Spleen (tissue), 11 donors: ENCODE data around the gene CASP10. TPM values are rescaled to one million over a fixed set of nuclear protein-coding genes. Genes with fewer than 3 reads are reported as not detected.

Source experiments
- DNase-seq: peaks from one replicate; pipeline ENCODE4 v3.0.0-alpha.2; 2020
- H3K27ac ChIP-seq, 8 donors: fragments of 200-600 bp; sonication (generic) in 7 of 8; 1 replicate in 4 of 8; 2 replicates in 4 of 8; pipeline versions ENCODE4 v1.5.0 to v1.8.0; 2016 to 2021; ENCODE audit warnings: inconsistent platforms in 4 of 8, mild to moderate bottlenecking in 4 of 8, moderate library complexity in 1 of 8
- H3K27me3 ChIP-seq, 7 donors: fragments of 200-600 bp; sonication (generic) in 6 of 7; replicated peaks in 1 of 7; 1 replicate in 4 of 7; 2 replicates in 3 of 7; pipeline versions ENCODE4 v1.5.0 to v1.8.0; 2016 to 2021; ENCODE audit warnings: inconsistent platforms in 3 of 7, mild to moderate bottlenecking in 1 of 7
- H3K36me3 ChIP-seq, 6 donors: fragments of 200-600 bp; sonication (generic) in 5 of 6; 1 replicate in 4 of 6; 2 replicates in 2 of 6; pipeline versions ENCODE4 v1.5.0 to v1.8.0; 2016 to 2021; ENCODE audit warnings: inconsistent platforms in 2 of 6
- H3K4me1 ChIP-seq, 6 donors: fragments of 200-600 bp; sonication (generic) in 5 of 6; 1 replicate in 3 of 6; 2 replicates in 3 of 6; pipeline versions ENCODE4 v1.5.0 to v1.8.0; 2016 to 2021; ENCODE audit warnings: inconsistent platforms in 3 of 6
- H3K4me3 ChIP-seq, 8 donors: fragments of 200-600 bp; sonication (generic) in 7 of 8; 1 replicate in 4 of 8; 2 replicates in 4 of 8; pipeline versions ENCODE4 v1.5.0 to v1.8.0; 2016 to 2021; ENCODE audit warnings: inconsistent platforms in 4 of 8, mild to moderate bottlenecking in 4 of 8, moderate library complexity in 2 of 8
- H3K9me3 ChIP-seq, 8 donors: fragments of 200-600 bp; sonication (generic) in 7 of 8; 1 replicate in 4 of 8; 2 replicates in 4 of 8; pipeline versions ENCODE4 v1.5.0 to v1.8.0; 2016 to 2021; ENCODE audit warnings: inconsistent platforms in 4 of 8
- POLR2A ChIP-seq, 3 donors: fragments of 450-650 bp; IDR thresholded peaks; one replicate each; pipeline ENCODE4 v1.5.1; 2017; ENCODE audit warnings: antibody characterized with exemption in 3 of 3, mild to moderate bottlenecking in 1 of 3
- POLR2AphosphoS5 ChIP-seq, 3 donors: sonication (generic); formaldehyde crosslinking; IDR thresholded peaks; one replicate each; pipeline ENCODE4 v1.5.1; 2017; ENCODE audit warnings: antibody characterized with exemption in 3 of 3
- WGBS, 5 donors: extraction: QIAGEN DNeasy Blood & Tissue Kit in 3 of 5; methylation state at CpG; one replicate each; pipeline versions ENCODE4 v1.1.5 to v1.1.7; 2013 to 2018; 5-methylcytosine and 5-hydroxymethylcytosine counted together
- intact Hi-C: fragments of 100-400 bp; cut with DNase I; formaldehyde crosslinking; loops from one replicate; pipeline ENCODE4 v1.15.0; 2023; ENCODE audit warnings: low total_unique reads
- polyA plus RNA-seq, 3 donors: library from polyadenylated mRNA; stranded (reverse); fragments of 200-250 nt; gene quantifications; one replicate each; pipeline ENCODE4 v1.2.1, GENCODE V29; 2013
- total RNA-seq, 7 donors: library from RNA; depleted of rRNA in 3 of 7; stranded (reverse); fragments of >200 nt in 3 of 7; fragmentation: NEBNext Ultra II Directional in 4 of 7; extraction: Animal tissue kit (Norgen Biotek cat#: 25700) in 4 of 7; gene quantifications; one replicate each; pipeline versions ENCODE4 v1.1.0 to v1.2.1, GENCODE V29; 2016 to 2021
- TF ChIP-seq, protein P1 (sequence below), 11 experiments: fragments of 200-600 bp in 7 of 11; fragments of 450-650 bp in 4 of 11; sonication (generic) in 4 of 11; IDR thresholded peaks in 8 of 11; conservative IDR thresholded peaks in 3 of 11; 1 replicate in 7 of 11; 2 replicates in 4 of 11; pipeline versions ENCODE4 v1.4.0 to v1.8.0; 2016 to 2021; ENCODE audit warnings: antibody characterized with exemption in 11 of 11, inconsistent platforms in 4 of 11, mild to moderate bottlenecking in 1 of 11
- donor health status: healthy with polysubstance abuse.
- donor health status: DM: no; HTN: no; CAD: no; lungs with moderate emphysema.
- donor health status: DM: no; HTN: no; CAD: no.
- donor health status: Bipolar disorder and iron deficiency.
- donor health status: healthy.
- donor health status: DM: no; HTN: no; CAD: no.
- donor health status: DM: yes; HTN: yes; CAD: no.

CASP10 gene
- total and polyA plus RNA-seq, 10 donors: 5.6 to 75.6 (median 54.6) TPM

DNA sequence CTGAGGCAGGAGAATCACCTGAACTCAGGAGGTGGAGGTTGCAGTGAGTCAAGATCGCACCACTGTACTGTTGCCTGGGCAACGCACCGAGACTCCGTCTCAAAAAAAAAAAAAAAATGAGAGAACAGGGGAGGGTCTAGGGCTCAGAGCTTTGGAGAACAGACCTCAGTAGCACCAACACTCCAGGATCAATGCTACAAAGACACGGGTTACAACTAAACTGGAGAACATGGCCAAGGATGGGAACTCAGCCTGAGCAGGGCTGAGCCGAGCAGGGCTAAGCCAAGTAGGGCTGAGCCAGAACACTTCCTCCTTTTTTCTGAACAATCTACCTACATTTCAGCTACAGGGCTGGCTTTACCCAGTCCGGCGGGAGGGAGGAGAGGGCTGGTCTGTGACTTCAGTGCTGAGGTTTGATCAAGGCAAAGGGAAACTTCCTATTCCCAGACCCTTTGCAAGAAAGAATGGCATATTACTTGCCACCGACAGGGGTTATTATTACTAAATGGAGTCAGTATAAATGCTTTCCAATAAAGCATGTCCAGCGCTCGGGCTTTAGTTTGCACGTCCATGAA lies 74.5 kb downstream of the CASP10 start:
- DNase-seq: peak; percentile 89
- H3K4me1 ChIP-seq: peaks cover 28 to 100% (median 89%) of the 10 kb centered on the region in 6 donors
- H3K4me3 ChIP-seq: peak overlapping the region; percentile 34 to 72 (median 52)
- no peaks in the 10 kb centered on the region for H3K9me3 ChIP-seq
- intact Hi-C loops: loop anchor here (10.0 kb wide), 1 partner anchor 197 kb away; the partner anchor contains the start of genes STRADB and TRAK2
- peak in 1 of 3 donors; percentile 2 for TF ChIP-seq POLR2A (IDR thresholded peaks at IDR 0.05)
- TF ChIP-seq POLR2AphosphoS5 (IDR thresholded peaks at IDR 0.05): peak in 2 of 3 donors; percentile 21 to 22
- TF ChIP-seq, protein P1, sequence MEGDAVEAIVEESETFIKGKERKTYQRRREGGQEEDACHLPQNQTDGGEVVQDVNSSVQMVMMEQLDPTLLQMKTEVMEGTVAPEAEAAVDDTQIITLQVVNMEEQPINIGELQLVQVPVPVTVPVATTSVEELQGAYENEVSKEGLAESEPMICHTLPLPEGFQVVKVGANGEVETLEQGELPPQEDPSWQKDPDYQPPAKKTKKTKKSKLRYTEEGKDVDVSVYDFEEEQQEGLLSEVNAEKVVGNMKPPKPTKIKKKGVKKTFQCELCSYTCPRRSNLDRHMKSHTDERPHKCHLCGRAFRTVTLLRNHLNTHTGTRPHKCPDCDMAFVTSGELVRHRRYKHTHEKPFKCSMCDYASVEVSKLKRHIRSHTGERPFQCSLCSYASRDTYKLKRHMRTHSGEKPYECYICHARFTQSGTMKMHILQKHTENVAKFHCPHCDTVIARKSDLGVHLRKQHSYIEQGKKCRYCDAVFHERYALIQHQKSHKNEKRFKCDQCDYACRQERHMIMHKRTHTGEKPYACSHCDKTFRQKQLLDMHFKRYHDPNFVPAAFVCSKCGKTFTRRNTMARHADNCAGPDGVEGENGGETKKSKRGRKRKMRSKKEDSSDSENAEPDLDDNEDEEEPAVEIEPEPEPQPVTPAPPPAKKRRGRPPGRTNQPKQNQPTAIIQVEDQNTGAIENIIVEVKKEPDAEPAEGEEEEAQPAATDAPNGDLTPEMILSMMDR (IDR thresholded peaks at IDR 0.05 in 8 of 11, conservative IDR thresholded peaks at IDR 0.05 in 3 of 11): peak in 3 of 11 experiments; percentile 14 to 30 (median 16)
- H3K27me3 ChIP-seq: no peaks in the 10 kb centered on the region
- H3K27ac ChIP-seq: peak overlapping the region; percentile 79 to 97 (median 94)
- no peaks in the 10 kb centered on the region for H3K36me3 ChIP-seq
- 8 to 15% (median 12%) methylated on average over 12 of the region's 12 CpGs for WGBS, 5 donors

DNA sequence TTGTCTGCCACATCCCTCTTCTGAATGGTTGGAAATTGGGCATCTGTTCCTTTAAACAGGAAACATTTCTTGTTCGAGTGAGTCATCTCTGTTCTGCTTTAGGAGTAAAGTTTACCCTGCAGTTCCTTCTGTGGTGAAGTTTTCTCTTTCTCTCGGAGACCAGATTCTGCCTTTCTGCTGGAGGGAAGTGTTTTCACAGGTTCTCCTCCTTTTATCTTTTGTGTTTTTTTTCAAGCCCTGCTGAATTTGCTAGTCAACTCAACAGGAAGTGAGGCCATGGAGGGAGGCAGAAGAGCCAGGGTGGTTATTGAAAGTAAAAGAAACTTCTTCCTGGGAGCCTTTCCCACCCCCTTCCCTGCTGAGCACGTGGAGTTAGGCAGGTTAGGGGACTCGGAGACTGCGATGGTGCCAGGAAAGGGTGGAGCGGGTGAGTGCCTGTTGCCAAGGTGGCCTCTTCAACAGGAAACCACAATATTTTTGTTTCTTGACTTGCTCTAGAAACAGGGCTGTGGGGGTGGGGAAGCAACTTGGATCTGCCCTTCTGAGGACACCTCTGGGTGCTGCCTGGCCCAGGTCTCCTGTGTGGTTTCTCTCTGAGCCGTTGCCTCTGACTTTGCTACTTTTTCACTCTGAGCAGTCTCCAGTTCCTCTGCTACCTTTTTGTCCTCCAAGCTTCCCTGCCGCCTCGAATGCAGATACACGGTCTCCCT lies 75.2 kb downstream of the CASP10 start:
- intact Hi-C loops: loop anchor here (10.0 kb wide), 1 partner anchor 197 kb away; the partner anchor contains the start of genes STRADB and TRAK2
- Histone ChIP-seq H3K27ac (peak overlapping the region; percentile 79 to 97 (median 94)), H3K4me1 (peaks cover 33 to 100% (median 89%) of the 10 kb centered on the region in 6 donors), H3K36me3 (no peaks in the 10 kb centered on the region), H3K9me3 (no peaks in the 10 kb centered on the region), H3K4me3 (peak overlapping the region; percentile 34 to 72 (median 52)), H3K27me3 (no peaks in the 10 kb centered on the region)
- WGBS, 5 donors: 0 to 1% (median 0%) methylated on average over 10 of the region's 10 CpGs
- peak; percentile 94 for DNase-seq
- TF ChIP-seq POLR2AphosphoS5 (IDR thresholded peaks at IDR 0.05): peak in 2 of 3 donors; percentile 80 to 83
- TF ChIP-seq, protein P1 (IDR thresholded peaks at IDR 0.05 in 8 of 11, conservative IDR thresholded peaks at IDR 0.05 in 3 of 11): peak in 2 of 11 experiments; percentile 2 to 28
- TF ChIP-seq POLR2A (IDR thresholded peaks at IDR 0.05): peak in 1 of 3 donors; percentile 1

DNA sequence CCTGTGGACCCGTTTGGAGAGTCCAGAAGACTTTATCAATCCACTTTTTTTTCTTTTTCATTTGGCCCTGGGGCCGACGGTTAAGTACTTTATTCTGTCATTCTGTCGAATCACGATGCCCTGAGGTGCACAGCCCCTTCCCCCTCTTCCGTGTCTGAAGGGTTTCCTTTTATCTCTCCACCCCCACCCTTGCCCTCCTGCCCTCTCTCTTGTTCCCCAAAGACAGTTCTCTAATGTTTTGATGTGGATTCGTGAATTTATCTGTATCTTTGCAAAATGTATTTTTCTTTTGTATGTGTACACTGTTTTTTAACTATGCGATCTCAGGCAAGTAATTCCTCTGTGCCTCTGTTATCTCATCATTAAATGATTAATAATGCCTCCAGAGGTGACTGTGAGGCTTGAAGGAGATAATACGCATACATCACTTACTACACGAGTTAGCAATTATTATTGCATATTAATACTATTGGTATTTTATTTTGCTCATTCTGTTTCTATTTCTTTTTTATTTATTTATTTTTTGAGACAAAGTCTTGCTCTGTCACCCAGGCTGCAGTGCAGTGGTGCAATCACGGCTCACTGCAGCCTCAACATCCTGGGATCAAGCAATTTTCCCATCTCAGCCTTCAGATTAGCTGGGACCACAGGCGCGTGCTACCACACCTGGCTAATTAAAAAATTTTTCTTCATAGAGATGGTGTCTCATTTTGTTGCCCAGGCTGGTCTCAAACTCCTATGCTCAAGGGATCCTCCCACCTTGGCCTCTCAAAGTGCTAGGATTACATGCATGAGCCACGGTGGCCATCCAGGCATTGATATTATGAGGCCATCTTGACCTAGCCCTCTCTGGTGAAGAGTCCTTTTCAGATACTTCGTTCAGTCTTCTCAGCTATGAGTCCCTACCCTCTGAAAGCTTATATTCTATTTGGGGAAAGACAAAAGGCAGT lies 76.0 kb downstream of the CASP10 start:
- WGBS, 5 donors: 23 to 28% (median 25%) methylated on average over 15 of the region's 15 CpGs

More for the DNA sequence above, 76.0 kb downstream of the CASP10 start:
- peak overlapping the region; percentile 79 to 97 (median 94) for H3K27ac ChIP-seq
- H3K4me3 ChIP-seq: peak overlapping the region; percentile 34 to 72 (median 52)
- intact Hi-C loops: loop anchor here (10.0 kb wide), 1 partner anchor 196 kb away; the partner anchor contains the start of genes STRADB and TRAK2
- H3K36me3 ChIP-seq: no peaks in the 10 kb centered on the region
- H3K9me3 ChIP-seq: no peaks in the 10 kb centered on the region
- H3K4me1 ChIP-seq: peaks cover 32 to 100% (median 89%) of the 10 kb centered on the region in 6 donors
- TF ChIP-seq, protein P1 (IDR thresholded peaks at IDR 0.05 in 8 of 11, conservative IDR thresholded peaks at IDR 0.05 in 3 of 11): peak in 1 of 11 experiments; percentile 7
- no peak for TF ChIP-seq POLR2A (IDR thresholded peaks at IDR 0.05)
- no peak for TF ChIP-seq POLR2AphosphoS5 (IDR thresholded peaks at IDR 0.05)
- DNase-seq: no peak
- no peaks in the 10 kb centered on the region for H3K27me3 ChIP-seq
